Measurements from ENCODE around the gene CACNA1S.
A peak's percentile ranks its signal among the peaks of the same experiment; 100 is the strongest.

The CACNA1S gene

DNA sequence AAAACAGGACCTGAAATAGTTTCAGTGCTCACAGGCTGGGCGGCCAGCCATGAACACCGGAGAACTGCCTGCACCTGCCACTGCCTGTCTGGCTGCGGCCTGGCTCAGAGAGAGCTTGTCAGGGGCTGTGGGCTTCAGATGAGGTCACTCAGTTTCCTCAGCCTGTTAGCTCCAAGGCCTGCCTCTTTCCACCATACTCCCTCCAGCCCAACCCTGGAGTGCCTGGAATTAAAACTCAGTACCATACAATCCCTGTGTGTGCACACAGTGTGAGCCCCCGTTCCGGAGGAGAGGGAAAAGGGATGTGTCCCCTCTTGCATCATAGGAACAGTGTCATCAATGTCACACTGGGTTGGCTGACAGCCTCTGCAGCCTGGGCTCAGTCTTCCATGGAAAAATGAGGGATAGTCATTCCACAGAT, 16.2 kb downstream of the CACNA1S start:
- FAIRE-seq (no peak), DNase-seq (ENCODE audit: insufficient read length, low spot score) (no peak)

DNA sequence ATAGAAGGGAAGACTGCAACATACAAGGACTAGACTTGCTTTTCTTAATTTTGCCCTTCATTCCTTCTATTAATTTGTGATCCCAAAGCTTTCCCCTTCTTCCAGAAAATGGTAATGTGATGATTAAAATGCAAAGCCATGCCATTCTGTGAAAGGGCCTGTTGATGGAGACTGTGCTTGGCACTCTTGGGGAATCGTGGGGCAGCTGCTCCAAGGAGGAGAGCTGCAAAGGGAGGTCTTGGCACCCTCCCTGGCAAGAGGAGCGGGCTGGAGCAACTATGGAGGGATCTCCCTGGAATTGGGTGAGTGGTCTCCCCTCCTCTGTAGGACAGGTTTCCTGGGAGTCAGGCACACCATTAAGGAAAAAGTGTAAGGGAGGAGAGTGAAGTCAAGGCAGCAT, 16.6 kb downstream of the CACNA1S start:
- no peak for DNase-seq (ENCODE audit: insufficient read length, low spot score)
- no peak for FAIRE-seq

DNA sequence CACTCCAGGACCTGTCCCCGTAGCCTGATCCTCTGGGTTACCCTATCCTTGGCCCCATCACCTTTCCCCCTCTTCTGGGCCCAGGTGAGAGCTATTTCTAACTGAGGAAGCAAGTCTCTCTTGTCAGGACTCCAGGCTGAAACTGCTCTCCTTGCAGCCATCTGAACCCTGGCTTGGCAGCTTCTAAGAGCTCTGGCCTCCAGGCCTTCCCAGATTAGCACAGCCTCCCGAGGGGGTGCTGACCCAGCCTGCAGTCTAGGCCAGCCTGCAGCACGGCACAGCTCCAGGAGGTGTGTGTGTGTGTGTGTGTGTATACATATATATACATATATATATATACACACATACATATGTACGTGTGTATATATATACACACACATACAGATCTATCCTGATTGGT, 17.4 kb downstream of the CACNA1S start:
- FAIRE-seq (no peak), DNase-seq (ENCODE audit: insufficient read length, low spot score) (no peak)

DNA sequence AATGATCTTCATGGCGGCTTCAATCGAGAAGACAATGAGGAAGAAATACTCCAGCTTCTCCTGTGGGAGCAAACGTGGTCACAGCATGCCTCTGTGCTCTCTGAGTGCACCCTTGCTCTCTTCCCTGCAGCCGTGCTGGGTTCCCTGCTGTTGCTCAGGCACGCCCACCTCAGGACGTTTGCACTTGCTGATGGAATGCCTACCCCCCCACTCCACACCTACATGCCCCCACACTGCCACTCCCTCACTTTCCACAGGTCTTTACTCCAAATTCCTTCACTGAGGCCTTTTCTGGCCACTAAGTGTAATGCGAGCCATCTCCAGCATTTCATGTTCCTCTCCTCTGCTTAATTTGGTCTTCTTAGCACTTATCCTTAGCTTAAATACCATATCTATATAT, 18.3 kb downstream of the CACNA1S start:
- FAIRE-seq: no peak

DNA sequence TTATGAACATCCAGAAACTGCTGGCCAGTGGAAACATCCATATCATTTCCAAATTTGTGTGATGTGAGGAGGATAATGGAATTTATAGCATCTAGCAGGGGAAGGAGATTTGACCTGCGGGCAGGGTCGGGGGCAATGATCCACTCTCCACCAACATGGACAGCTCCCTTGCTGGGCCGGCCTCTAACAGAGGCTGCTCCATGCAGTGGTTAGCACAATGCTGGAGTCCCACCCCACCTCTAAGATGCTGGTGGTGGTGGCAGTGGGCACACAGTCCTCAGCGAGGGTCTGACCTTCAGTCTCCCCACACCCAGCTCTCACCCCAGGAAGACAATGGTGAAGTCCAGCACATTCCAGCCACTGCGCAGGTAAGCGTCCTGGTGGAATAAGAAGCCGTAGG, 18.7 kb downstream of the CACNA1S start:
- FAIRE-seq (no peak), DNase-seq (ENCODE audit: insufficient read length, low spot score) (no peak)

More for the DNA sequence above, 18.3 kb downstream of the CACNA1S start:
- DNase-seq (ENCODE audit: insufficient read length, low spot score): no peak

DNA sequence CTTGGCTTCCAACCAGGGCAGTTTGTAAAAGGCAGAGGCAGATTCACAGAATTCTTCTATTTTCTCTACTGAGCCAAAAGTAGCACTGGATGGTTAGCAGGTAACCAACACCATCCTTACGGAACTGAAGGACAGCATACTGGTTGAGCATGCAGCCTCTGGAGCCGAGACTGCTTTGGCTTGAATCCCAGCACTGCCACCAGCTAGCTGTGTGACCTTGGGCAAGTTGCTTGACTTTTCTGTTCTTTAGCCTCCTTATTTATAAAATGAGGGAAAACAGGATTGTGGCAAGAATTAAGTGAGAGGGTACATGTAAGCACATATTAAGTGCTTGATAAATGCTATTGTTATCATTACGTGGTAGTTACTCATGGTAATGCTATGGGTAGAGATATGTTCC, 19.5 kb downstream of the CACNA1S start:
- DNase-seq (ENCODE audit: insufficient read length, low spot score) (no peak), FAIRE-seq (no peak)

DNA sequence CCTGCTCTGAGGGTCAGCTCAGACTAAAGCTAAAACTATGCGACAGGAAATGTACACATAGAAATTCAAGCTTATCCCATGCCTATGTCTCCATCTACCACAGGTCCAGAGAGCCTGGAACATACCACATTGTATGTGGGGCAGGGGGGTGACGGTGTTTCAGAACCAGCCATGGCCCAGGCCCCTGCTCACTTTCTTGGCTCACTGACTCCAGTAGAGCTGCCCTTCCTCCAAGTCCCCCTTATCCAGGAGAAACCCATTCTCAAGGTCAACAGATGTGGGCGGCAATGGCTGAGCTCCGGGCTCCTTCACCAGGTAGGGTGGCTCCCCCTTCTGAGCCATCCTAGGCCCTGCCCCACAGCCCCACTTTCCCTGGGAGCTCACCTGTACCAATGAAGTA, 21.0 kb downstream of the CACNA1S start:
- FAIRE-seq (no peak), DNase-seq (ENCODE audit: insufficient read length, low spot score) (no peak)

DNA sequence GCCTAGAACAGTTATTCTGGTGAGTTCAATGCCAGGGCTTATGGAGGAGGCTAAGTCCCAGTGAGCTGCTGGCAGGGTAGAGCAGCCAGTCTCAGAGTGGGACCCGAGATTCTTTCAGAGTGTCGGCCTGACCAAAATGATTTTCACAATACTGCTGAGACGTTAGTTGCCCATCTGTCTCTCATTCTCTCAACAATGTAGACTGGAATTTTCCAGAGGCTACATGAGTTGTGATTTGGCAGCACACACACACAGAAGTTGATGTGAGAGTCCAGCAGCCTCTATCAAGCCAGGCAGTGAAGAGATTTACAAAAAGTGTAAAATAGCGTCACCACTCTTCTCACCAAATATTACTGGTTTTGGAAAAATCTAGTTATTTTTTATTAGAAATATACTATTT, 21.7 kb downstream of the CACNA1S start:
- FAIRE-seq: no peak
- no peak for DNase-seq (ENCODE audit: insufficient read length, low spot score)

DNA sequence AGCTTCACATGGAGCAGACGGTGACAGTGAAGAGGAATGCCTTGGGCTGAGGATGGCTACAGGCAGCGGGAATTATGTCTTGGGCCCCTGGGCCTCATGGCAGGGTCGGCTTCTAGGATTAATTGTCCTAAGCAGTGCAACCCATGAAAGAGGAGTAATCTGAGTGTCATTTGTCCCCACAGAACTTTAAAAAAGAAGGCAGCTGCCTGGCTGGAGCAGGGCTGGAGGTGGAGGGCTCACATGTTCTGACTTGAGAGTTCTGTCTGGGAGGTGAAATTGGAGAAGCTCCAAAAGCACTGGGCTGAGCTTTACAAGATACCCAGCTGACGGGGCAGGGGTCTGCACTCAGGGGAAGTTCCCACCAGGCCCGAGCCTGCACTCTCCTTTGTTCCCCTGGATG, 22.6 kb downstream of the CACNA1S start:
- no peak for FAIRE-seq
- DNase-seq (ENCODE audit: insufficient read length, low spot score): no peak

DNA sequence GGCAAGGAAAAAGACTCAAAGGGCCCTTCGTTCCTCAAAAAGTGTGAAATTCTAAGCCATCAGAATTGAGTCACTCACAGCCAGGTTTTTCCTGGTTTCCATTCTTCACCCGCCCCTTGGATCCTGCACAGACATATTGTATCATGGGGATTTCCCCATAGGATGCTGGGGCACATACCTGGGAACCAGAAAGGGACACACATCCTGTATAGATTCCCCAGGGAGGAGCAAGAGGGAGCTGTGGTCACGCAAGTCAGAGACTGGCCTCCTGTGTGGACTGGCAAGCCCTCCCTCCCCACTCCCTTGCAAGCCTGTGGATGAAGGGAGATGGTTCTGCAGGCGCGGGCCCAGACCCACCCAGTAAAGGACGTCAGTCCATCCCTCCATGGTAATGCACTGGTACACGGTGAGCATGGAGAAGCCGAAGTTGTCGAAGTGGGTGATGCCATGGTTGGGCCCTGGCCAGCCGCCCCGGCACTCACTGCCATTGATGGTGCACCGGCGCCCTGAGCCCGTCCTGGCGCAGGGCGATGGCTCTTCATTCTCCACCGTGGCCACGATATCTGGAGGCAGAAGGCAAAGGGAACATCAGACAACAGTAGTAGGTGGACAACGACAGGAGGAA, 23.2 kb downstream of the CACNA1S start:
- DNase-seq (ENCODE audit: insufficient read length, low spot score) (no peak), FAIRE-seq (no peak)

DNA sequence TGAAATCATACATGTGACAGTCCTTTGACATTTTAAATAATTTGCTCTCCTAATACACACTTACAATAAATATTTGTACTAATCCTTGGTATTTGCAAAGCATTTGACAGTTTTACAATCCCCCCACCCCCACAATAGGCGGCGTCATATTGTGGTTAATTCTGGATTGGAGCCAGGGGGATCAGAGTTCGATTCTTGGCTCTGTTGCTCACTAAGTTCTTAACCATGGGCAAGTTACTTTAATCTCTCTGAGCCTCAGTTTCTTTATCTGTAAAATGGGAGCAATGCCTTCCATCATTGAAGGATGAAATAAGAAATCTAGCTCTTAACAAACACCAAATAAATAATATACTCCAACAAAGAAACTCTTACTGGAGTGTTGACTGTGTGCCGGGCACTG, 23.8 kb downstream of the CACNA1S start:
- FAIRE-seq: no peak
- no peak for DNase-seq (ENCODE audit: insufficient read length, low spot score)

DNA sequence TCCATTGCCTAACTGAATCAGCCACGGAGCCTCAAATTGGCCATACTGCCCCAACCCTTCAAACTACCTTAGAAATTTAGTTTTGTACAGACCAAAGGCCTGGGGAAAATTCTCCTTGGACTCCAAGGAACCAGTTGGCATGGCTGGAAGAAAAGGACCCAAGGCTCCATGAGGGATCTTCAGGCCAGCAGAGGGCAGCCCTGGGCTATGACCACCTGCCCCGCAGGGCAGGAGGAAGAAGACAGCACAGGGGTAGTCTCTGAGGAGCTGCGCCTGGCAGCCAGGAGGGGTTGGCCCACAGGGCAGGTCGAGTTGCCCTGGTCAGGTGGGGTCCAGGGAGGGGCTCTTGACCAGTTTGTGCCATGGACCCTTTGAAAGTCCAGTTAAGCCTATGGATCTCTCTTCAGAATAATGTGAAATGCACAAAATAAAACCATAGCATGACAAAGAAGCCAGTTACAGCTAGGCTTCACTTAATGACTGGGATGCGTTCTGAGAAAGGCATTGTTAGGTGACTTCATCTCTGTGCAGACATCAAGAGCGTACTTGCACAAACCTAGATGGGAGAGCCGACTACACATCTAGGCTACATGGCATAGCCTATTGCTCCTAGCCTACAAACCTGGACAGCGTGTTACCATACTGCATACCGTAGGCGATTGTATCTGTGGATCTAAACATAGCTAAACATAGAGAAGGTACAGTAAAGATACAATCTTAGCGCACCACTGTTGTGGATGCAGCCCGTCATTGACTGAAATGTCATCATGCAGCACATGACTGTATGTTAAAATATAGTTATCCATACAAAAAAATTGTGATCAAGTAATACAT, 26.1 kb downstream of the CACNA1S start:
- DNase-seq (ENCODE audit: insufficient read length, low spot score) (peak; percentile 85), FAIRE-seq (no peak)

DNA sequence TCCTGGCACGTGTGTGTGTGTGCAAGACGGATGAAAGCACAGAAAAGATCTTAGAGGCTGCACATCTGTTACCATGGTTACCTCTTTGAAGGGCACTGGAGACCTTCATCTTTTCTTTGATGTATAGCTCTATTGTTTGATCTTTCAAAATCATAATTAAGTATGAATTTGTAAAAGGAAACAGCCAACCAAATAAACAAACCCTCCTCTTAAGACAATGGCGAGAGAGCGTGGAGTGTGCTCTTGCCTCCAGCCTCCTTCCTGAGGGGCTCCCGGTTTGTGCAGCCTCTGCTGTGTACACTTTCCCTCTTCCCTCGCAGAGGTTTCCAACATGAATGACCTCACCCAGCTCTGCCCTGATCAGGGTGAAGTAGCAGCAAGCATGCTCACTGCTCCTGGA, 27.9 kb downstream of the CACNA1S start:
- FAIRE-seq (no peak), DNase-seq (ENCODE audit: insufficient read length, low spot score) (no peak)

DNA sequence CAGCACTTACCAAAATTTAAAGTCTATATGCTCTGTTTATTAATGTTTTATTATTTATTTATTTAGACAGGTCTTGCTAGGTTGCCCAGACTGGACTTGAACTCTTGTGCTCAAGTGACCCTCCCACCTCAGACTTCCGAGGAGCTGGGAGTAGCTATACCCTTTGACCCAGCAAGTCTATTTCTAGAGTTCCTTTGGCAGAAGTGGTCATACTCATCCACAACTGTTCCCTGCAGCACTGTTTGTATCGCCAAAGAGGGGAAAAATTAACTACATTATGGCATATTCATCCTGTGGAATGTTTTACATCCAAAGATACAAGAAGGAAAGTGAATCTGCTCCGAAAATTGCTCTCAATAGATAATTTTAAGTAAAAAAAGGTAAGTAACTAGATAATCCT, 28.5 kb downstream of the CACNA1S start:
- no peak for FAIRE-seq

DNA sequence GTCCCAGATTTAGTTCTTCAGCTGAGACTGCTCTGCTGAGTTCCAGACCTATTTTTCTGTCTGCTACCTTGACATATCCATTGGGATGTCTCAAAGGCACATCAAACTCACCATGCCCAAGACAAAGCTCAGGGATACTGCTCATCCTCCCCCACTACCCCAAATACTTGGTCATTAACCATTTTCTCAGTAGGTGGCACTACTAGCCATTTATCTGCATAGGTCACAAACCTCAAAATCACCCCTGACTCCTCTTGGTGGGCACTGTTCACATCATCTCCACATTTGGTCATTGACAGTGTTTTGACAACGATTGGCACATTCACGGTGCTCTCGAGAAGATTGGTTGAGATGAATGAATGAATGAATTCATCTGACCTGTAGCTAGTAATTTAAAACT, 32.1 kb downstream of the CACNA1S start:
- DNase-seq (ENCODE audit: insufficient read length, low spot score) (no peak), FAIRE-seq (no peak)

More for the DNA sequence above, 28.5 kb downstream of the CACNA1S start:
- no peak for DNase-seq (ENCODE audit: insufficient read length, low spot score)

DNA sequence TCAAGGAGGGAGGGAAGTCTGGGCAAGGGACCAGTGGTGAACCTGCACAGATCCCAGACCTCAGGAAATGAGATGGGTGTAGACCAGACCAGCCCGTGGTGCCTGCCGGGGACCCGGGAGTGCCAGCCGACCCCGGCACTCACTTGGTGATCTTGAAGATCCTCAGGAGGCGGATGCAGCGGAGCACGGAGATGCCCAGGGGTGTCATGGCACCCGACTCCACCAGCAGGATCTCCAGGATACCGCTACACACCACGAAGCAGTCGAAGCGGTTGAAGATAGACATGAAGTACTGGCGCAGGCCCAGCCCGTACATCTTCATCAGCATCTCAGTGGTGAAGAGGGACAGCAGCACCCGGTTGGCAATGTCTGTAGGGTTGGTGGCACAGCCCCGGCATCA, 34.5 kb downstream of the CACNA1S start:
- DNase-seq (ENCODE audit: insufficient read length, low spot score) (no peak), FAIRE-seq (no peak)

DNA sequence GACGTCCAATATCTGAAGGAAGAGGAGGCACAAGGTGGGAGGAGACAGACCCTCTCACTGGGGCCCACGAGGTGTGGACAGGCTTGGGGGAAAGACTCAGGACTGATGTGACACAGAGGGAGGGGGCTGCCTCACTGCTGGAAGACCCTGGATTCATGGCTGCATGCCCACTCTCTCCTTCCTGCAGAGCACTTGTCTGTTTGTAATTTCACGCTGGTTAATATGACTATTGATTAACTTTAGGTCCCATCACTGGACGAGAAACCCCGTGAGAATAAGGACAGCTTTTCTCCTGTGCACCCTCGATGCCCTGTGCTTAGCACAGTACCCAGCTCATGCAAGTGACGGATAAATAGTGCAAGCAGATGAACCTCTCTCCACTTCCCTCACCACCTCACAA, 35.1 kb downstream of the CACNA1S start:
- no peak for FAIRE-seq
- DNase-seq (ENCODE audit: insufficient read length, low spot score): no peak

DNA sequence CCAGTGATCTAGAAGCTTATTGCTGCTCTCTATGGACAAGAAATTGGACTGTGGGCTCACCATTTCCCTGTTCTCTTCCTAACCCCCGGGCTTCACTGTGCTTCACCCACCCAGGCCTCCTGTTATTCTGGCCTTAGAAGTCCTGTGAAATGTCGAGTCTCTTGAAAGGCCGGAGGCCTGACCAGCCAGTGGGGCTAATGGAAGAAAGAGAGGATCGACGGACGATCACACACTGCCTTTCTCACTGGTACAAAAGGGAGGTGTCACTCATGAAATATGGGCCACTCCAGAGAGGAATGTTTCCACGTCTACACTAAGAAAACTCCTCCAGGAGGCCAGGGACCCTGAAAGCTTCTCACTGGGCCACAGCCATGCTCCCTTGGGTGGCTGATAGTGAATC, 36.1 kb downstream of the CACNA1S start:
- DNase-seq (ENCODE audit: insufficient read length, low spot score) (no peak), FAIRE-seq (no peak)

DNA sequence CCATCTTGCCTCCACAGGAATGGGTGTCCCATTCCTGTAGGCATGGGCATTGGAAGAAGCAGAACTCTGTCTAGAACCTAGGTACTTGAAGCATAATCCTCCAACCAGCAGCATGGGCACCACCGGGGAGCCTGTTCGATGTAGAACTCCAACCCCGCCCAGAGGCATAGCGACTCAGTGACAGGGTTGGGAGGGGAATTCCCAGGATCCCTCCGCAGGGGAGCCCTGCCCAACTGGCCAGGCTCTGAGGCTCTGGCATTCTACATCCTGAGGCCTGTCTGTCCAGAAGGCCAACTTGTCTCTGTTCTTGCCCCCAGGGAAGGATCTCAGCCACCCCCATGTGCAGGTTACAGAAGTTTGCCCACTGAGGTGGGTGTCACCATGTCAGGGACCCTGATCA, 38.2 kb downstream of the CACNA1S start:
- no peak for FAIRE-seq
- no peak for DNase-seq (ENCODE audit: insufficient read length, low spot score)

DNA sequence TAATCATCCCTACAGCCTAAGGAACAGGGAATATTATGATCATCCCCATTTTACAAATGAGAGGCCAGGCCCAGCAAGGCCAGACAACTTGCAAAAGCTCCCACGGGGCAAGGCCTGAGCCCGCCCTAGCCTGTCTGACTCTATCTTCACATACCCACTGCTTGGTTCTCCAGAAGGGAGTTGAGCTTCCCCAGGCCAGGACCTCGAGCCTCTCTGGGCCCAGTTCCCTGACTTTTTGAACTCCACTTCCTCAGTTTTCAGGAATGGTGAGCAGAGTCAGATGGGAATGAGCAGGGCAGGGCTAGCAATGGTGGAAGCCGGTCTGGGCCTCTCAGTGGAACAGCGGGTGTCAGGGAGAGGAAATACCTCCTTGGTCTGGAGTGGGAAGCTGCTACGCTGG, 39.3 kb downstream of the CACNA1S start:
- DNase-seq (ENCODE audit: insufficient read length, low spot score): no peak

DNA sequence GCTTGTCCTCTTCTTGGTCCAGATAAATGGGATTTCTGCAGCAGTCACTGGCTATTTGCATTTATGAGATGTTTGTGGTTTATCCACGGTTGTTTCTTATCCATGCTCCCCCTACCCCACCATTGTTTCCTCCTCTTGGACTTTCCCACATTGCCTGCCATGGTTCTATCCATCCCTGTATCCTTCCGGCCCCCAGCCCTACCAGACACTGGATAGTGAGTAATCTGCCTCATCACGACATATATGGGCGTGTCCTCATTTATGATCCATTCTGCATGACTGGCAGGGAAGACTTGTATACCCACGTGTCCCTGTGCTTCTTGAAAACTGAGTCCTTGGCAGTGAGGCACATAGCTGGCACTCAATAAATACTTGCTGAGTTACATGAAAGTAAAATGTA, 40.1 kb downstream of the CACNA1S start:
- DNase-seq (ENCODE audit: insufficient read length, low spot score) (no peak), FAIRE-seq (peak; percentile 42)

More for the DNA sequence above, 39.3 kb downstream of the CACNA1S start:
- FAIRE-seq: no peak

DNA sequence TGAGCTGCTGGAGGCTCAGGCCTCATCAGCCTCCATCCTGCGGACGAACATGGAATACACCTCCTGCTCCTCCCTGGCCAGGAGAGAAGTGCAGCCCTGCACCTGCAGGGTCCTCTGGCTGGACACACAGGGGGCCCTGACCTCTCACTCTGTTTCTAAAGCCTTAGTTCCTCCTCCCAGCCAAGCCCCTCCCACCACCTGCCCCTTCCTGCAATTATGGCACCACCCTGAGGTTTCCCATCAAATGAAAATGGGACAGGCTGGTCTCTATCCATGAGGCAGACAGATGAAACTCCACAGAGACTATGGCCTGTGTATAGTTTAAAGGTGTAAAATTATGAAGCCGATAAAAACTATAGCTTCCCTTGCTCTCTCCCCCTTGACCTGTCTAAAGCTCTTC, 42.6 kb downstream of the CACNA1S start:
- FAIRE-seq: no peak

More for the DNA sequence above, 42.6 kb downstream of the CACNA1S start:
- no peak for DNase-seq (ENCODE audit: insufficient read length, low spot score)
